Peyer's patch (tissue), 4 donors: ENCODE results near the gene DDIT3. TPM values are rescaled to one million over a fixed set of nuclear protein-coding genes. Genes with fewer than 3 reads are reported as not detected.
"Not testable (repeated sequence)": the region's sequence is repeated elsewhere in the genome, so short reads cannot be mapped to it uniquely, and the experiment has no call there.

Experiments used
- DNase-seq, 3 donors: peaks; one replicate each; pipeline ENCODE4 v3.0.0-alpha.2; 2017 to 2019
- H3K27ac ChIP-seq, 4 donors: fragments of 200-600 bp; sonication (generic); one replicate each; pipeline ENCODE4 v1.5.1; 2016 to 2019
- H3K27me3 ChIP-seq, 2 donors: fragments of 200-600 bp; sonication (generic); one replicate each; pipeline ENCODE4 v1.5.1; 2019
- H3K36me3 ChIP-seq, 3 donors: fragments of 200-600 bp; sonication (generic); one replicate each; pipeline ENCODE4 v1.5.1; 2016 to 2019
- H3K4me1 ChIP-seq, 4 donors: fragments of 200-600 bp; sonication (generic); one replicate each; pipeline ENCODE4 v1.5.1; 2016 to 2019
- H3K4me3 ChIP-seq, 4 donors: fragments of 200-600 bp; sonication (generic); 1 replicate in 3 of 4; 2 replicates in 1 of 4; pipeline ENCODE4 v1.5.1; 2016 to 2019; ENCODE audit warnings: mild to moderate bottlenecking in 1 of 4
- H3K9me3 ChIP-seq, 4 donors: fragments of 200-600 bp; sonication (generic); one replicate each; pipeline ENCODE4 v1.5.1; 2016 to 2019; ENCODE audit warnings: mild to moderate bottlenecking in 1 of 4
- CTCF ChIP-seq, 6 experiments: fragments of 450-650 bp in 4 of 6; fragments of 200-600 bp in 2 of 6; sonication (generic) in 1 of 6; IDR thresholded peaks; one replicate each; pipeline ENCODE4 v1.5.1; 2017 to 2019; ENCODE audit warnings: antibody characterized with exemption in 6 of 6, mild to moderate bottlenecking in 3 of 6, moderate library complexity in 1 of 6
- POLR2A ChIP-seq, 2 donors: fragments of 450-650 bp; IDR thresholded peaks; one replicate each; pipeline ENCODE4 v1.5.1; 2017; ENCODE audit warnings: antibody characterized with exemption in 2 of 2, mild to moderate bottlenecking in 2 of 2, moderate library complexity in 2 of 2
- total RNA-seq, 4 donors: library from RNA; depleted of rRNA; stranded (reverse); fragments of >200 nt; gene quantifications; one replicate each; pipeline ENCODE4 v1.1.0, GENCODE V29; 2016

DDIT3 gene
- 10 to 100 TPM in 3 of 4 donors, 1 to 10 TPM in 1; 9.1 to 44.6 (median 24.0) TPM for total RNA-seq

GRCh38 chr12:57520053-57520818 is at the start of gene DDIT3:
TSS of gene DDIT3 (minus strand) at chr12:57520514. CDS start at chr12:57517406, 3,108 bp downstream.
- TF ChIP-seq POLR2A (IDR thresholded peaks at IDR 0.05), result peak; percentile 99 to 100
- peak in 1 of 6 experiments; percentile 2 for TF ChIP-seq CTCF (IDR thresholded peaks at IDR 0.05)
- H3K36me3 ChIP-seq, result peaks cover 0 to 25% (median 0%) of the 10 kb centered on the region in 3 donors
- H3K4me3 ChIP-seq, result peak within 1 kb of the TSS; percentile 43 to 83 (median 68)
- H3K4me1 ChIP-seq, result peaks cover 4 to 51% (median 29%) of the 10 kb centered on the region in 4 donors
- H3K27ac ChIP-seq, result peak within 1 kb of the TSS; percentile 90 to 98 (median 96)
- H3K27me3 ChIP-seq, result no peaks in the 10 kb centered on the region
- H3K9me3 ChIP-seq, result no peaks in the 10 kb centered on the region
- peak; percentile 100 for DNase-seq

- TF ChIP-seq POLR2A (IDR thresholded peaks at IDR 0.05) (no peak), CTCF (IDR thresholded peaks at IDR 0.05) (no peak)
- Histone ChIP-seq H3K27ac (no peak overlapping the region), H3K36me3 (no peaks in the 10 kb centered on the region), H3K4me3 (no peak overlapping the region), H3K4me1 (no peaks in the 10 kb centered on the region), H3K9me3 (no peaks in the 10 kb centered on the region), H3K27me3 (no peaks in the 10 kb centered on the region)
- no peak for DNase-seq
Observed at GRCh38 chr12:57569858-57570257, 49.5 kb upstream of the DDIT3 start.

GRCh38 chr12:57568838-57569237 is 48.5 kb upstream of the DDIT3 start:
- Histone ChIP-seq H3K27ac (no peak overlapping the region), H3K9me3 (no peaks in the 10 kb centered on the region), H3K36me3 (no peaks in the 10 kb centered on the region), H3K4me1 (no peaks in the 10 kb centered on the region), H3K4me3 (no peak overlapping the region), H3K27me3 (no peaks in the 10 kb centered on the region)
- TF ChIP-seq CTCF (IDR thresholded peaks at IDR 0.05), result no peak
- TF ChIP-seq POLR2A (IDR thresholded peaks at IDR 0.05), result no peak
- no peak for DNase-seq

GRCh38 chr12:57564178-57564740 is 43.9 kb upstream of the DDIT3 start:
- no peaks in the 10 kb centered on the region for H3K9me3 ChIP-seq
- DNase-seq, result no peak
- no peak overlapping the region for H3K27ac ChIP-seq
- H3K36me3 ChIP-seq, result no peaks in the 10 kb centered on the region
- no peaks in the 10 kb centered on the region for H3K4me1 ChIP-seq
- TF ChIP-seq POLR2A (IDR thresholded peaks at IDR 0.05) (no peak), CTCF (IDR thresholded peaks at IDR 0.05) (no peak)
- no peak overlapping the region for H3K4me3 ChIP-seq
- H3K27me3 ChIP-seq, result no peaks in the 10 kb centered on the region

- no peak overlapping the region for H3K27ac ChIP-seq
- no peak for TF ChIP-seq CTCF (IDR thresholded peaks at IDR 0.05)
- no peak for TF ChIP-seq POLR2A (IDR thresholded peaks at IDR 0.05)
- no peak overlapping the region for H3K4me3 ChIP-seq
- no peaks in the 10 kb centered on the region for H3K9me3 ChIP-seq
- no peaks in the 10 kb centered on the region for H3K27me3 ChIP-seq
- no peaks in the 10 kb centered on the region for H3K36me3 ChIP-seq
- DNase-seq, result no peak
- H3K4me1 ChIP-seq, result no peaks in the 10 kb centered on the region
Observed at GRCh38 chr12:57563358-57563757, 43.0 kb upstream of the DDIT3 start.

GRCh38 chr12:57561117-57561516 is 40.8 kb upstream of the DDIT3 start:
- H3K27me3 ChIP-seq, DNase-seq, H3K27ac ChIP-seq, H3K9me3 ChIP-seq, H3K36me3 ChIP-seq, H3K4me1 ChIP-seq, H3K4me3 ChIP-seq: not testable (repeated sequence)
